GM12872 (cell line): ENCODE data around the gene GDPD1.
A peak's percentile ranks its signal among the peaks of the same experiment; 100 is the strongest.

Experiments
- TF ChIP-seq, protein P1 (sequence below): IDR thresholded peaks from 3 replicates; pipeline ENCODE4 v1.5.1; 2011; ENCODE audit warnings: low read depth, mild to moderate bottlenecking, low read length, moderate library complexity; ENCODE audit not compliant: insufficient read depth

The GDPD1 gene

DNA sequence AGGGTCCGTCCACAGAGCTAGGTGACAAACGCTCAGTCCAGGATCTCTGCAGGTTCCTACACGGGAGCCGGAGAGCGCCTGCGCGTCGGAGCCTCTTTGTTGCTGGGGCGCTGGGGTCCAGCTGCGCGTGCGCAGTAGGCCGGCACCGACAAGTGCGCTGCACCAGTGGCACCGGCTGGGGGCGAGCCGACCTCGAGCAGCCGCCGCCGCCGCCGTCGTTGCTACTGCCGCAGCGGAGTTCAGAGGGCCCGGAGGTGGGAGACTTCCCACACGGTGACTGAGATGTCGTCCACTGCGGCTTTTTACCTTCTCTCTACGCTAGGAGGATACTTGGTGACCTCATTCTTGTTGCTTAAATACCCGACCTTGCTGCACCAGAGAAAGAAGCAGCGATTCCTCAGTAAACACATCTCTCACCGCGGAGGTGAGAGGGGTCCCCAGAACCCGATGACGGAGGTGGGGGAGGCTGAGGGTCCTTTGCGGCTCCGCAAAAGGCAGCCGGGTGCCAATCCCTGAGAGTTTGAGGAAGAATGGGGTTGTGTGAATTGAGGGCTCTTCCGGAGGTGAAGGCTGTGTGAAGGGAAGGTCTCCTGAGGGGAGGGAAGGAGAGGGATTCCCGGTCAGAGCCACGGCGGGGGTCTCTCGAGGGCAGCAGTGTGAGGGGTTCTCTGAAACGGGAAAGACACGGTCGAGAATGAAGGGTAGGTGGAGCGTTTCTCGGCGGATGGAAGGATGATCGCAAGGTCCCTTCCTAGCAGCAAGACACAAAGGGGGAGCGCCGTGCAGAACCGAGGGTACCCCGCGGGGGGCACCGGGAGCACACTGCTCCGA is at the start of gene GDPD1:
Gene GDPD1, plus strand, starts transcription at position 184 of the 831 bp plus-strand sequence. Its CDS starts 99 bp downstream, at position 283.
- TF ChIP-seq, protein P1, sequence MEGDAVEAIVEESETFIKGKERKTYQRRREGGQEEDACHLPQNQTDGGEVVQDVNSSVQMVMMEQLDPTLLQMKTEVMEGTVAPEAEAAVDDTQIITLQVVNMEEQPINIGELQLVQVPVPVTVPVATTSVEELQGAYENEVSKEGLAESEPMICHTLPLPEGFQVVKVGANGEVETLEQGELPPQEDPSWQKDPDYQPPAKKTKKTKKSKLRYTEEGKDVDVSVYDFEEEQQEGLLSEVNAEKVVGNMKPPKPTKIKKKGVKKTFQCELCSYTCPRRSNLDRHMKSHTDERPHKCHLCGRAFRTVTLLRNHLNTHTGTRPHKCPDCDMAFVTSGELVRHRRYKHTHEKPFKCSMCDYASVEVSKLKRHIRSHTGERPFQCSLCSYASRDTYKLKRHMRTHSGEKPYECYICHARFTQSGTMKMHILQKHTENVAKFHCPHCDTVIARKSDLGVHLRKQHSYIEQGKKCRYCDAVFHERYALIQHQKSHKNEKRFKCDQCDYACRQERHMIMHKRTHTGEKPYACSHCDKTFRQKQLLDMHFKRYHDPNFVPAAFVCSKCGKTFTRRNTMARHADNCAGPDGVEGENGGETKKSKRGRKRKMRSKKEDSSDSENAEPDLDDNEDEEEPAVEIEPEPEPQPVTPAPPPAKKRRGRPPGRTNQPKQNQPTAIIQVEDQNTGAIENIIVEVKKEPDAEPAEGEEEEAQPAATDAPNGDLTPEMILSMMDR: peak; percentile 52; the same call in 2 of the 3 replicates

DNA sequence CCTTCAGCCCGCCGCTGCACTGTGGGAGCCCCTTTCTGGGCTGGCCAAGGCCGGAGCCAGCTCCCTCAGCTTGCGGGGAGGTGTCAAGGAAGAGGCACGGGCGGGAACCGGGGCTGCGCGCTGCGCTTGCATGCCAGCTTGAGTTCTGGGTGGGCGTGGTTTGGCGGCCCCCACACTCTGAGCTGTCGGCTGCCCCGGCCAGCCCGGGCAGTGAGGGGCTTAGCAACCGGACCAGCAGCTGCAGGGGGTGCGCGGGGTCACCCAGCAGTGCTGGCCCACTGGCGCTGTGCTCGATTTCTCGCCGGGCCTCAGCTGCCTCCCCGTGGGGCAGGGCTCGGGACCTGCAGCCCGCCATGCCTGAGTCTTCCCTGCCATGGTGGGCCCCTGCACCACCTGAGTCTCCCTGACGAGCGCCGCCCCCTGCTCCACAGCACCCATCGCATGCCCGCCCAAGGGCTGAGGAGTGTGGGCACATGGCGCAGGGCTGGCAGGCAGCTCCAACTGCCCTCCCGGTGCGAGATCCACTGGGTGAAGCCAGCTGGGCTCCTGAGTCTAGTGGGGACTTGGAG is 47.8 kb upstream of the GDPD1 start:
- TF ChIP-seq, protein P1: no peak

GRCh38 chr17:59174671-59175070 is 45.6 kb upstream of the GDPD1 start:
- TF ChIP-seq, protein P1: no peak

- TF ChIP-seq, protein P1: no peak
These were observed 45.2 kb upstream of the GDPD1 start for GRCh38 chr17:59175076-59175475.

- TF ChIP-seq, protein P1: no peak
These were observed 41.9 kb upstream of the GDPD1 start for GRCh38 chr17:59178266-59178985.

DNA sequence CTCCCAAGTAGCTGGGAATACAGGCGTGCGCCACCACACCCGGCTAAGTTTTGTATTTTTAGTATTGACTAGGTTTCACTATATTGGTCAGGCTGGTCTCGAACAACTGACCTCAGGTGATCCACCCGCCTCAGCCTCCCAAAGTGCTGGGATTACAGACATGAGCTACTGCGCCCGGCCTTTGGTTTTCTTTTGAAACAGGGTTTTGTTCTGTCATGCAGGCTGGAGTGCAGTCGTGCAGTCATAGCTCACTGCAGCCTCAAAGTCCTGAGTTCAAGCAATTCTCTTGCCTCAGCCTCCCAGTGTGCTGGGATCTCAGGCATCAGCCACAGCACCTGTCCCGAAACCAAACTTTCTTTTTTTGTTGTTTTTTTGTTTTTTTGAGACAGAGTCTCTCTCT is 39.7 kb upstream of the GDPD1 start:
- TF ChIP-seq, protein P1: no peak

GRCh38 chr17:59181481-59181880 is 38.8 kb upstream of the GDPD1 start:
- TF ChIP-seq, protein P1: no peak
